ENCODE results near the gene C10orf95. TPM values are rescaled to one million over a fixed set of nuclear protein-coding genes. Genes with fewer than 3 reads are reported as not detected.

Gene C10orf95
- total RNA-seq, 1 donor = not detected

GRCh38 chr10:102422545-102423129, 28.7 kb downstream of the C10orf95 start:
- DNase-seq (ENCODE audit: low read depth) = peak; percentile 67
- peak overlapping the region; percentile 94 for H3K4me3 ChIP-seq (ENCODE audit: low read depth, low read length)
- peak; percentile 83 for TF ChIP-seq CTCF (IDR thresholded peaks at IDR 0.05; ENCODE audit: insufficient read depth, low read length)

GRCh38 chr10:102421757-102422512, 29.4 kb downstream of the C10orf95 start:
- no peak for TF ChIP-seq CTCF (IDR thresholded peaks at IDR 0.05; ENCODE audit: insufficient read depth, low read length)
- DNase-seq (ENCODE audit: low read depth) = no peak
- peak overlapping the region; percentile 94 for H3K4me3 ChIP-seq (ENCODE audit: low read depth, low read length)

GRCh38 chr10:102421507-102421756, 29.9 kb downstream of the C10orf95 start:
- no peak for DNase-seq (ENCODE audit: low read depth)
- no peak for TF ChIP-seq CTCF (IDR thresholded peaks at IDR 0.05; ENCODE audit: insufficient read depth, low read length)
- H3K4me3 ChIP-seq (ENCODE audit: low read depth, low read length) = peak overlapping the region; percentile 94

- peak within 1 kb of the TSS; percentile 94 for H3K4me3 ChIP-seq (ENCODE audit: low read depth, low read length)
- no peak for TF ChIP-seq CTCF (IDR thresholded peaks at IDR 0.05; ENCODE audit: insufficient read depth, low read length)
- DNase-seq (ENCODE audit: low read depth) = peak; percentile 98
These were observed 30.4 kb downstream of the C10orf95 start, which contains the start of gene FBXL15 for GRCh38 chr10:102420714-102421506. TSS of gene FBXL15 (plus strand) at chr10:102420836. CDS start at chr10:102421130, 294 bp downstream.

- peak overlapping the region; percentile 94 for H3K4me3 ChIP-seq (ENCODE audit: low read depth, low read length)
- no peak for DNase-seq (ENCODE audit: low read depth)
- no peak for TF ChIP-seq CTCF (IDR thresholded peaks at IDR 0.05; ENCODE audit: insufficient read depth, low read length)
These were observed 31.1 kb downstream of the C10orf95 start for GRCh38 chr10:102420181-102420713.

- TF ChIP-seq CTCF (IDR thresholded peaks at IDR 0.05; ENCODE audit: insufficient read depth, low read length) = no peak
- H3K4me3 ChIP-seq (ENCODE audit: low read depth, low read length) = peak overlapping the region; percentile 94
- DNase-seq (ENCODE audit: low read depth) = no peak
These were observed 31.8 kb downstream of the C10orf95 start for GRCh38 chr10:102419269-102420180.

Measured in fibroblast of the aortic adventitia (primary cell).